ENCODE results near the gene STPG2.

- TF ChIP-seq POLR2A (IDR thresholded peaks at IDR 0.05; ENCODE audit: extremely low read depth, insufficient read length) = no peak
- no peak for TF ChIP-seq MAX (IDR thresholded peaks at IDR 0.05; ENCODE audit: low read depth, low read length)
Observed at GRCh38 chr4:98092833-98093439, 50.3 kb downstream of the STPG2 start.

Data from NB4 (cell line).